Skeletal muscle satellite cell (primary cell): Measurements from ENCODE around the gene MOB3A.

Experiments
- H3K27me3 ChIP-seq: 2 replicates; pipeline ENCODE4 v1.7.0; 2013; ENCODE audit warnings: low read length; ENCODE audit not compliant: control insufficient read depth, insufficient read depth
- H3K36me3 ChIP-seq: 2 replicates; pipeline ENCODE4 v1.7.0; 2013; ENCODE audit warnings: mild to moderate bottlenecking, control low read depth, low read length; ENCODE audit not compliant: insufficient read depth
- H3K4me1 ChIP-seq: 2 replicates; pipeline ENCODE4 v1.7.0; 2013; ENCODE audit warnings: low read length; ENCODE audit not compliant: control insufficient read depth, insufficient read depth
- H3K4me2 ChIP-seq: 2 replicates; pipeline ENCODE4 v1.7.0; 2013; ENCODE audit warnings: mild to moderate bottlenecking, low read length
- H3K4me3 ChIP-seq: 2 replicates; pipeline ENCODE4 v1.7.0; 2013; ENCODE audit warnings: low read length
- H3K9ac ChIP-seq: 2 replicates; pipeline ENCODE4 v1.7.0; 2013; ENCODE audit warnings: mild to moderate bottlenecking, low read depth, low read length, moderate library complexity
- H3K9me3 ChIP-seq: replicated peaks from 2 replicates; pipeline ENCODE4 v1.7.0; 2013; ENCODE audit warnings: mild to moderate bottlenecking, control low read depth, low read length

The MOB3A gene

GRCh38 chr19:2043251-2043641 lies 52.9 kb downstream of the MOB3A start:
- H3K4me1 ChIP-seq, result peaks cover 32% of the 10 kb centered on the region

GRCh38 chr19:2042485-2043250 lies 53.5 kb downstream of the MOB3A start:
- Histone ChIP-seq H3K4me3 (no peak overlapping the region), H3K4me1 (peaks cover 26% of the 10 kb centered on the region), H3K27me3 (no peaks in the 10 kb centered on the region), H3K9me3 (no peaks in the 10 kb centered on the region), H3K9ac (peak overlapping the region; percentile 45), H3K4me2 (peak overlapping the region; percentile 45), H3K36me3 (peaks cover 77% of the 10 kb centered on the region)

More at GRCh38 chr19:2043251-2043641, 52.9 kb downstream of the MOB3A start:
- H3K9me3 ChIP-seq, result no peaks in the 10 kb centered on the region
- H3K27me3 ChIP-seq, result no peaks in the 10 kb centered on the region
- no peak overlapping the region for H3K4me2 ChIP-seq
- H3K4me3 ChIP-seq, result no peak overlapping the region
- H3K36me3 ChIP-seq, result peaks cover 75% of the 10 kb centered on the region
- H3K9ac ChIP-seq, result no peak overlapping the region

- H3K9me3 ChIP-seq, result no peaks in the 10 kb centered on the region
- H3K4me3 ChIP-seq, result no peak overlapping the region
- H3K4me2 ChIP-seq, result peak overlapping the region; percentile 45
- peak overlapping the region; percentile 45 for H3K9ac ChIP-seq
- H3K27me3 ChIP-seq, result no peaks in the 10 kb centered on the region
- H3K36me3 ChIP-seq, result peaks cover 77% of the 10 kb centered on the region
- H3K4me1 ChIP-seq, result peaks cover 18% of the 10 kb centered on the region
Observed at GRCh38 chr19:2041683-2042484, 54.2 kb downstream of the MOB3A start.

GRCh38 chr19:2041433-2041682 lies 54.8 kb downstream of the MOB3A start:
- Histone ChIP-seq H3K9me3 (no peaks in the 10 kb centered on the region), H3K9ac (no peak overlapping the region), H3K4me2 (no peak overlapping the region), H3K36me3 (peaks cover 72% of the 10 kb centered on the region), H3K4me3 (no peak overlapping the region), H3K27me3 (no peaks in the 10 kb centered on the region), H3K4me1 (peaks cover 17% of the 10 kb centered on the region)

- H3K9me3 ChIP-seq, result peaks cover under 1% of the 10 kb centered on the region
- H3K4me2 ChIP-seq, result no peak overlapping the region
- H3K9ac ChIP-seq, result no peak overlapping the region
- H3K4me1 ChIP-seq, result peaks cover 17% of the 10 kb centered on the region
- H3K4me3 ChIP-seq, result no peak overlapping the region
- peaks cover 69% of the 10 kb centered on the region for H3K36me3 ChIP-seq
- H3K27me3 ChIP-seq, result no peaks in the 10 kb centered on the region
Observed at GRCh38 chr19:2040647-2041432, 55.3 kb downstream of the MOB3A start.

GRCh38 chr19:2039959-2040646 lies 56.0 kb downstream of the MOB3A start:
- Histone ChIP-seq H3K36me3 (peaks cover 62% of the 10 kb centered on the region), H3K9ac (no peak overlapping the region), H3K4me1 (peaks cover 17% of the 10 kb centered on the region), H3K4me3 (no peak overlapping the region), H3K9me3 (peaks cover 8% of the 10 kb centered on the region), H3K4me2 (no peak overlapping the region), H3K27me3 (no peaks in the 10 kb centered on the region)

- Histone ChIP-seq H3K4me1 (peaks cover 17% of the 10 kb centered on the region), H3K9ac (no peak overlapping the region), H3K4me2 (no peak overlapping the region), H3K27me3 (no peaks in the 10 kb centered on the region), H3K4me3 (no peak overlapping the region), H3K36me3 (peaks cover 54% of the 10 kb centered on the region), H3K9me3 (peaks cover 8% of the 10 kb centered on the region)
Observed at GRCh38 chr19:2039089-2039958, 56.8 kb downstream of the MOB3A start.

- H3K4me3 ChIP-seq, result no peak overlapping the region
- H3K9me3 ChIP-seq, result peaks cover 8% of the 10 kb centered on the region
- H3K27me3 ChIP-seq, result no peaks in the 10 kb centered on the region
- no peak overlapping the region for H3K9ac ChIP-seq
- H3K4me1 ChIP-seq, result peaks cover 17% of the 10 kb centered on the region
- H3K4me2 ChIP-seq, result no peak overlapping the region
- H3K36me3 ChIP-seq, result peaks cover 50% of the 10 kb centered on the region
Observed at GRCh38 chr19:2038284-2039088, 57.6 kb downstream of the MOB3A start.

GRCh38 chr19:2037651-2038255 lies 58.4 kb downstream of the MOB3A start:
- no peaks in the 10 kb centered on the region for H3K27me3 ChIP-seq
- H3K9ac ChIP-seq, result no peak overlapping the region
- H3K4me1 ChIP-seq, result peaks cover 12% of the 10 kb centered on the region

GRCh38 chr19:2036424-2036823 lies 59.7 kb downstream of the MOB3A start:
- Histone ChIP-seq H3K9ac (no peak overlapping the region), H3K36me3 (peaks cover 32% of the 10 kb centered on the region), H3K4me3 (no peak overlapping the region), H3K4me1 (peaks cover 18% of the 10 kb centered on the region), H3K9me3 (peaks cover 8% of the 10 kb centered on the region), H3K27me3 (no peaks in the 10 kb centered on the region), H3K4me2 (no peak overlapping the region)

More at GRCh38 chr19:2037651-2038255, 58.4 kb downstream of the MOB3A start:
- H3K9me3 ChIP-seq, result peaks cover 8% of the 10 kb centered on the region
- no peak overlapping the region for H3K4me2 ChIP-seq
- H3K4me3 ChIP-seq, result no peak overlapping the region
- peaks cover 43% of the 10 kb centered on the region for H3K36me3 ChIP-seq
